Ovary (tissue), 3 donors: ENCODE data around the gene C10orf143.

ENCODE experiments used
- CTCF ChIP-seq, 3 donors: fragments of 450-650 bp in 2 of 3; fragments of 200-600 bp in 1 of 3; IDR thresholded peaks; one replicate each; pipeline versions ENCODE4 v1.5.1 to v1.8.0; 2016 to 2022; ENCODE audit warnings: antibody characterized with exemption in 3 of 3, mild to moderate bottlenecking in 1 of 3
- POLR2A ChIP-seq: fragments of 450-650 bp; IDR thresholded peaks from one replicate; pipeline ENCODE4 v1.6.1; 2017; ENCODE audit warnings: antibody characterized with exemption, mild to moderate bottlenecking, moderate library complexity
- donor health status: DM: no; HTN: no; CAD: no.

- TF ChIP-seq POLR2A (no peak), CTCF (IDR thresholded peaks at IDR 0.05) (no peak)
Measured at GRCh38 chr10:130029209-130029608, 81.4 kb downstream of the C10orf143 start.
